ENCODE data around the gene CBFA2T2.

The CBFA2T2 gene

GRCh38 chr20:33669873-33670640 lies 180.2 kb downstream of the CBFA2T2 start:
- no peak for DNase-seq

GRCh38 chr20:33670715-33671499 lies 181.0 kb downstream of the CBFA2T2 start:
- DNase-seq: no peak

GRCh38 chr20:33671573-33672288 lies 181.8 kb downstream of the CBFA2T2 start:
- DNase-seq: no peak

- DNase-seq: no peak
Observed at GRCh38 chr20:33672426-33673113, 182.7 kb downstream of the CBFA2T2 start.

GRCh38 chr20:33673114-33673409 lies 183.2 kb downstream of the CBFA2T2 start:
- DNase-seq: no peak

GRCh38 chr20:33673410-33674293 lies 183.8 kb downstream of the CBFA2T2 start:
- no peak for DNase-seq

- DNase-seq: peak; percentile 52
Observed at GRCh38 chr20:33674294-33675135, 184.6 kb downstream of the CBFA2T2 start, which contains the start of gene NECAB3. NECAB3 (minus strand) TSS chr20:33674428; CDS start chr20:33674352, 76 bp downstream.

- no peak for DNase-seq
Observed at GRCh38 chr20:33675136-33675959, 185.5 kb downstream of the CBFA2T2 start.

GRCh38 chr20:33676121-33676520 lies 186.2 kb downstream of the CBFA2T2 start:
- no peak for DNase-seq

GRCh38 chr20:33676652-33677645 lies 187.1 kb downstream of the CBFA2T2 start:
- DNase-seq: no peak

GRCh38 chr20:33677991-33678702 lies 188.3 kb downstream of the CBFA2T2 start:
- DNase-seq: no peak

- no peak for DNase-seq
Observed at GRCh38 chr20:33679758-33680485, 190.0 kb downstream of the CBFA2T2 start.

GRCh38 chr20:33680686-33681085 lies 190.8 kb downstream of the CBFA2T2 start:
- no peak for DNase-seq

GRCh38 chr20:33681288-33681687 lies 191.4 kb downstream of the CBFA2T2 start:
- DNase-seq: no peak

GRCh38 chr20:33681728-33682353 lies 191.9 kb downstream of the CBFA2T2 start:
- DNase-seq: no peak

GRCh38 chr20:33684533-33685327 lies 194.8 kb downstream of the CBFA2T2 start:
- peak; percentile 50 for DNase-seq

Measured in DMS153 (cell line).